T47D (cell line): ENCODE results near the gene LRMDA.
"Not testable (repeated sequence)": the region's sequence is repeated elsewhere in the genome, so short reads cannot be mapped to it uniquely, and the experiment has no call there.

Source experiments
- DNase-seq, 2 experiments: peaks; one replicate each; pipeline versions ENCODE4 v3.0.0 to v3.0.0-alpha.2; 2011 to 2012; ENCODE audit warnings: low read depth in 1 of 2, low spot score in 1 of 2
- JUND ChIP-seq: IDR thresholded peaks from 2 replicates; pipeline ENCODE4 v1.6.1; 2012; ENCODE audit warnings: low read depth
- in situ Hi-C: cut with HindIII; loops from 2 replicates; pipeline ENCODE4 v1.10.0; 2016; ENCODE audit warnings: low sequenced_read_pairs, low pct_unique_long_range_greater_than_20kb

LRMDA gene

DNA sequence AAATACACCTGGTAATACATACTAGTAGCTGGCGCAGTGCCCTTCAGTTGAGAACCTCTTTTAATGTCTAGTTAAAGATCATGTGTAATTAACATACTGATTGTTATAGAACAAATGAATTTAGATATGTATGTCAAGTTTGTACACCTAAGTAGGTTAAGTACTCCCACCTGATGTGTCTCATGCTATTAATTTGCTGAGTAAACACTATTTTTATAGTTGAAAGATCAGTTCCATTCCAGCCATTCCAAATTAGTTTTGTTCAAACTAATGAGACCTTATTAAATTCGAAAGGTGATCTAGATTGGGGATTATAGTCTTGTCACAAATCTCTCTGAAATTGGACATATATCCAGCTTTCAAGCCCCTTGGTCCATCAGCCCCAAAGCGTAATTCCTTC lies 710.0 kb downstream of the LRMDA start:
- no peak for DNase-seq
- in situ Hi-C loops: no loop called here
- no peak for TF ChIP-seq JUND

DNA sequence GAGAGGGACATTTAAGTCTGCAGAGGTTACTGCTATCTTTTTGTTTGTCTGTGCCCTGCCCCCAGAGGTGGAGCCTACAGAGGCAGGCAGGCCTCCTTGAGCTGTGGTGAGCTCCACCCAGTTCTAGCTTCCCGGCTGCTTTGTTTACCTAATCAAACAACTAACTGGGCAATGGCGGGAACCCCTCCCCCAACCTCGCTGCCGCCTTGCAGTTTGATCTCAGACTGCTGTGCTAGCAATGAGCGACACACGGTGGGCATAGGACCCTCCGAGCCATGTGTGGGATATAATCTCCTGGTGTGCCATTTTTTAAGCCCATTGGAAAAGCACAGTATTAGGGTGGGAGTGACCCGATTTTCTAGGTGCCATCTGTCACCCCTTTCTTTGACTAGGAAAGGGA lies 716.8 kb downstream of the LRMDA start:
- in situ Hi-C loops, DNase-seq: not testable (repeated sequence)

DNA sequence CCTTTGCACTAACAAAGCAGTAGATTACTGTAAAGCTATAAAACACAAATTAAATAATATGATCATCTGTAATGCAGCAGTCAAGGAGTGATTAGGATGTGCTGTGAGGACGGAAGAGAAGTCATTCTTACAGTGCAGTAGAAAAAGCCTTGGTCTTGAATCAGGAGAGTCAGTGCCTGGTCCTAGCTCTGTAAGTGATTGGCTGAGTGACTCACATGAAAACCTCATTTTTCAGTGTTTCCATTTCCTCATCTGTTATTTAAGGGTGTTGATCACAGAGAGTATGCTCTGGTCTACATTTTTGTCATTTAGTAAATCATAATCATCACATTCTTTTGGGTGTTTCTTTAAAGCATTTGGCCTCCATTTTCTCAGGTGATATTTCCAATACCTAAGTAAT lies 717.8 kb downstream of the LRMDA start:
- DNase-seq: no peak
- in situ Hi-C loops: no loop called here
- TF ChIP-seq JUND: no peak

- no peak for DNase-seq
- no peak for TF ChIP-seq JUND
- in situ Hi-C loops: no loop called here
Observed at GRCh38 chr10:76149602-76150138, 718.2 kb downstream of the LRMDA start.

DNA sequence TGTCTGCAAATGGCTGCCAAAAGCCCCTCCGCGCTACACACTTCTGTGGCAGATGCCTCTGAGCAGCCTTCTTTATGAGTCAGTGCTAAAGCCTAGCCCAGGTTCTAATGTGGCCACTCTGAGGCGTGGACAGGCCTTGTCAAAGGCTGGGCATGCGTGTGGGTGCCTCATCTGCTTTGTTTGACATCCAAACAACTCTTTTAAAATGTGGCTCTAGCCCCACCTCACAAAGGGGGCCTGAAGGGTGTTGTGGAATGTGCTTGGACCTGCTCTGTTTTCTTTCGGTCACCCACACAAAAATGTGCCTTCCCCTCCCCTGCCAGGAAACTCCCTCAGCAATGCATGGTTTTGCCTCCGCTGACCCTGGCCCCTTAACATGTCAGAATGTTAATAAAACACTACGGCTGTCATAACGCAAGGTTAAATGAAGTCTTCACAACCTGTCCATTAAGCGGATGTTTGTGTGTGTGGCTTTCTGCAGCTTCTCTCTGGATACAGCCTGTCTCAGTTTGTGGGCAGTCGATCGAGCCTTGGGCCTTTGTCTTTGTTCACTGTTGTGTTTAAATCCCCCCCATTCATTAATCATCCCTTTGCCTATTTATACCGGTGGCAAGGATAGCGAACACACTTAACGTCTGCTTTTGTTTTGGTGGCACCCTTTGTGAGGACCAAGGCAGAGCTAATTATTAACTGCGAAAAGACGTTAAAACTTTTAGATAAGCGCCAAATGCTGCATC lies 718.9 kb downstream of the LRMDA start:
- DNase-seq: peak in 1 of 2 experiments; percentile 43
- TF ChIP-seq JUND: no peak
- in situ Hi-C loops: no loop called here

- no peak for TF ChIP-seq JUND
- in situ Hi-C loops: no loop called here
- no peak for DNase-seq
Observed at GRCh38 chr10:76150876-76151288, 719.5 kb downstream of the LRMDA start.

DNA sequence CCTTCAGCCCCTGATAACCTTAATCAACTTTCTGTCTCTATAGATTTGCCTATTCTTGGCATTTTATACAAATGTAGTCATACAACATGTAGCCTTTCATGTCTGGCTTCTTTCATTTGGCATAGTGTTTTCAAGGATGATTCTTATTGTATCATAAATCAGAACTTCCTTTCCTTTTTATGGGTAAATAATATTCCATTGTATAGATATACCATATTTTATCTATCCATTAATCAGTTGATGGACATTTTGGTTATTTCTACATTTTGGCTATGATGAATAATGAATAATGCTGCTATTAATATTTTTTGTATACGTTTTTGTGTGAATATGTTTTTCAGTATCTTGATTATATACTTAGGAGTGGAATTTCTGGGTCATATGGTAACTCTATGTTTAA lies 720.8 kb downstream of the LRMDA start:
- DNase-seq: no peak
- in situ Hi-C loops: no loop called here
- TF ChIP-seq JUND: no peak

DNA sequence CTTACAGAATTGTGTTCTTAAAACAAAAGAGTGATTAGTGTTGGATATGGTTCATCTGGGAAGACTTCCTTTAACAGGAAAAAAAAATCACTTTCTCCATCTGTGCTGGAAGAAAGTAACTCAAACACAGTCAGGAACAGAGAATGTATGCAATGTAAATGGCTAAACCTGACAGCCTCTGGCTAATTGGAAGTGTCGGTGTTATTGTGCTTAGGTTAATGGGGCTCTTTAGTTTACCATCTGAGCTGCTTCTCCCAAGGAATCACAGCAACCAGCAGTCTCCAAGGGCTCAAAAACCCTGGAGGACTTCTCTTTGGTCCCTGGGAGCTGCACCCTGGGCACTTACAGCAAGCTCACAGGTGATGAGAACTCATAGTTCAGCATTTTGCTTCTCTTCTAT lies 724.5 kb downstream of the LRMDA start:
- in situ Hi-C loops: no loop called here

GRCh38 chr10:76160446-76161300 lies 729.2 kb downstream of the LRMDA start:
- TF ChIP-seq JUND: no peak
- DNase-seq: no peak
- in situ Hi-C loops: no loop called here

More for the DNA sequence above, 724.5 kb downstream of the LRMDA start:
- no peak for TF ChIP-seq JUND
- no peak for DNase-seq

- in situ Hi-C loops: no loop called here
- TF ChIP-seq JUND: no peak
- peak in 1 of 2 experiments; percentile 16 for DNase-seq
Observed at GRCh38 chr10:76161301-76161582, 729.8 kb downstream of the LRMDA start.

- in situ Hi-C loops: no loop called here
- TF ChIP-seq JUND: no peak
- no peak for DNase-seq
Observed at GRCh38 chr10:76168437-76168836, 737.0 kb downstream of the LRMDA start.

DNA sequence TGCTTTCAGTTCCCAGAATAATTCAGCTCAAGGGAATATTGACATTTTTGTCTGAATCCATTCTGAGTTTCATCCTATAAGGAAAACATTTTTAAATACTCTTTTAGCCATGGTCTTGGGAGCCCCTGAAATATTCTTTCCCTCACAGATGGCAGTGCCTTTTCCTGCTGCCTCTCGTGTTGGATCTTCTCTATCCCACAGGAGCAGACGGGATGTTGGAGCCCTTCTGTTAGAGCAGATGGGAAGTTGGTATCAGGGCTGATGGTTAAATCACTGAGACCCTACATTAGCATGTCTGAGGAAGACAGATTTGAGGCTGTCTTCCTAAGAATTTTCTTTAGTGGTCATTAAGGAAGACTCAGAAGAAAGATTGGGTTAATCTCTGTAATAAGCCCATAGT lies 737.8 kb downstream of the LRMDA start:
- no peak for DNase-seq
- in situ Hi-C loops: no loop called here
- no peak for TF ChIP-seq JUND

DNA sequence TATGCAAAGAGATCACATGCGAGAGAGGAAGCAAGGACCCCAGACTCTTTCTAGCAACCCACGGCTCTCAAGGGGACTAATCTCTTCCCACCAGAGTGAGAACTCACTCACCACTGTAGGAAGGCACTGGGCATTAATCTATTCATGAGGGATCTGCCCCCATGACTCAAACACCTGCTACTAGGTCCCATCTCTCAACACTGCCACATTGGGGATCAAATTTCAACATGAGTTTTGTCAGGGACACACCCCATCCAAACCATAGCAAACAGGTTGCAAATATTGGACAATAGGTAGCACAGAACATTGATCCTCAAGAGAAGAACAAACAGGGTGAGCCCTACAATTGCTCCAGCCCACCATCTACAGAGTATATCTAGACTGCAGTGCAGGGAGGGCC lies 740.6 kb downstream of the LRMDA start:
- TF ChIP-seq JUND: no peak
- DNase-seq: no peak
- in situ Hi-C loops: no loop called here
